GM21528 (cell line): ENCODE measurements around the gene ZSWIM8.
A peak's percentile ranks its signal among the peaks of the same experiment; 100 is the strongest.
"Not testable (repeated sequence)": the region's sequence is repeated elsewhere in the genome, so short reads cannot be mapped to it uniquely, and the experiment has no call there.

Experiments used
- ATAC-seq: cut with Tn5 transposase; IDR thresholded peaks from one replicate; pipeline ENCODE4 v1.9.1; 2021; ENCODE audit warnings: mild to moderate bottlenecking, moderate library complexity; ENCODE audit not compliant: unreplicated experiment, low FRiP score

The ZSWIM8 gene, protein sequence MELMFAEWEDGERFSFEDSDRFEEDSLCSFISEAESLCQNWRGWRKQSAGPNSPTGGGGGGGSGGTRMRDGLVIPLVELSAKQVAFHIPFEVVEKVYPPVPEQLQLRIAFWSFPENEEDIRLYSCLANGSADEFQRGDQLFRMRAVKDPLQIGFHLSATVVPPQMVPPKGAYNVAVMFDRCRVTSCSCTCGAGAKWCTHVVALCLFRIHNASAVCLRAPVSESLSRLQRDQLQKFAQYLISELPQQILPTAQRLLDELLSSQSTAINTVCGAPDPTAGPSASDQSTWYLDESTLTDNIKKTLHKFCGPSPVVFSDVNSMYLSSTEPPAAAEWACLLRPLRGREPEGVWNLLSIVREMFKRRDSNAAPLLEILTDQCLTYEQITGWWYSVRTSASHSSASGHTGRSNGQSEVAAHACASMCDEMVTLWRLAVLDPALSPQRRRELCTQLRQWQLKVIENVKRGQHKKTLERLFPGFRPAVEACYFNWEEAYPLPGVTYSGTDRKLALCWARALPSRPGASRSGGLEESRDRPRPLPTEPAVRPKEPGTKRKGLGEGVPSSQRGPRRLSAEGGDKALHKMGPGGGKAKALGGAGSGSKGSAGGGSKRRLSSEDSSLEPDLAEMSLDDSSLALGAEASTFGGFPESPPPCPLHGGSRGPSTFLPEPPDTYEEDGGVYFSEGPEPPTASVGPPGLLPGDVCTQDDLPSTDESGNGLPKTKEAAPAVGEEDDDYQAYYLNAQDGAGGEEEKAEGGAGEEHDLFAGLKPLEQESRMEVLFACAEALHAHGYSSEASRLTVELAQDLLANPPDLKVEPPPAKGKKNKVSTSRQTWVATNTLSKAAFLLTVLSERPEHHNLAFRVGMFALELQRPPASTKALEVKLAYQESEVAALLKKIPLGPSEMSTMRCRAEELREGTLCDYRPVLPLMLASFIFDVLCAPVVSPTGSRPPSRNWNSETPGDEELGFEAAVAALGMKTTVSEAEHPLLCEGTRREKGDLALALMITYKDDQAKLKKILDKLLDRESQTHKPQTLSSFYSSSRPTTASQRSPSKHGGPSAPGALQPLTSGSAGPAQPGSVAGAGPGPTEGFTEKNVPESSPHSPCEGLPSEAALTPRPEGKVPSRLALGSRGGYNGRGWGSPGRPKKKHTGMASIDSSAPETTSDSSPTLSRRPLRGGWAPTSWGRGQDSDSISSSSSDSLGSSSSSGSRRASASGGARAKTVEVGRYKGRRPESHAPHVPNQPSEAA (N-terminal part only)

DNA sequence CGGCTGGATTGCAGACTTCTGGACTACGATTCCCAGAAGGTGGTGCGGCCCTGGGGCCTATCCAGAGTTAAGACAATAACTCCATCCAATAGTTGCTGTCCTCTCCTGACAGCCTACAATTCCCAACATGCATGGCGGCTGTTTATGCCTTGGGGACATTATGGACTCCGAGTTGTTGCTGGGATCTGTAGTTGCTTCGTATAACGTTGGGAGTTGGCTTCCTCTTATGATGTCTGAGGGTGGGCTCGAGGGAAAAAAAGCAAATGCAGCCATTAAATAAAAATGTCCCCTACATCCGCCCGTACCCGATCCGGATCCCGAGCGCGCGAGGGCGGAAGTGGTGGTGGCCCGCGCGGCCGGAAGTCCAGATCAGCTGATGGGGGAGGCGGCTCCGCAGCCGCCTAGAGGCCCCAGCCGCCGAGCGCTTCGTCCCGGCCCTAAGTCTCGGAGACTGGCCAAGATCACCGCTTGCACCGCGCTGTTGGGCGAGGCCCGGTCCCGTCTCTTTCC lies at the start of gene ZSWIM8:
Gene ZSWIM8, plus strand, starts transcription at position 396 of the 510 bp plus-strand sequence. CDS start 273 bp downstream, outside the sequence.
- ATAC-seq, result peak; percentile 81

- ATAC-seq, result not testable (repeated sequence)
Measured at GRCh38 chr10:73740501-73741254, 44.7 kb upstream of the ZSWIM8 start.

- no peak for ATAC-seq
Measured at GRCh38 chr10:73742454-73742734, 43.0 kb upstream of the ZSWIM8 start.

- ATAC-seq, result no peak
Measured at GRCh38 chr10:73743327-73743904, 42.0 kb upstream of the ZSWIM8 start.

DNA sequence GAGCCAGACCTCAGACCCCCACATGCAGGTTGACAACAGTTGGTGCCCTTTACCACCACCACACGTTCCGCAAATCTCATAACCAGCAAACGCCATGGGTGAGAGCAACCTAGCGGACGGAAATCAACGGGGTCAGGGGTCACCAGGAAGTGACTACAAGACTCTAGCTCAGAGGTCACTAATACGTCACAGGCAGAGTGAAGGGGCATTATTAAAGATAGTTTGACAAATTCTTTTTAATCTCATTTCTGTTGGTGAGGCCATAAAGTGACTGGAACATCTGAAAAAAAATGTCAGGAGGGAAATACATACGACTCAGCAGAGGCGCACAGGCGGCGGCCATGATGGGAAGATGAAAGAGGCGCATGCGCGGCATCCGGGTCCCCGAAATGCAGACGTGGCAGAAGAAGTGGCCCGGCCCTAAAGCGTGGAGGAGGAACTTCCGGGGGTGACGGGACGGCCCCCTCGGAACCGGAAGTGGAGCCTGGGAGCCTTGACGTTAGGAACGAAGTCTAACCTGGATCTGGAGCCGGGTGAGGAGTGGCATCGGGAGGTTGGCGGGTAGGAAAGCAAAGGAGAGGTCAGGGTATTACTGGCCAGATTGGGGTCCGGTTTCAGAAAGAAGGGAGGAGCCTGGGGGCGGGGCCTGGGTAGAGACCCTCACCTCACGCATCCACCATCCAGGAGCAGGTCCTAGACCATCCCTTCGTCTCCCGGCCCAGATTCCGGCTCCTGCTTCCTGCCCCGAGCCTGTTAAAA lies 41.3 kb upstream of the ZSWIM8 start, which contains the start of gene SEC24C:
Gene SEC24C, plus strand, starts transcription at position 468 of the 759 bp plus-strand sequence. CDS start 2,461 bp downstream, outside the sequence.
- peak; percentile 88 for ATAC-seq

DNA sequence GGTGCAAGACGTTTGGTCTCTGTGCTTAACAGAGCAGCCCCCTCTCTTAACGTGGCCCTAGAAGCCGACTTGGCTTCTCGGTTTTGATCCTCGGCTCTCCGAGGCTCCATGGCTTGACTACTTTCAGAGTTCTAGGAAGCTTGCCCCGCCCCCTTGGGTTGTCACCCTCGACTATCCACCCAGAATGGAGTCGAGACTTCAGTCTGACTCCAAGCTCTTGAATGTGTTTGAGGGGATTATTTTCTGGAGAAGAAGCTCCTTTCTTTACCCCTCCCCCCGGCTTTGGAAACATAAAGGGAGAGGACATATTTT lies 40.8 kb upstream of the ZSWIM8 start:
- ATAC-seq, result peak; percentile 34

GRCh38 chr10:73746721-73747120 lies 38.7 kb upstream of the ZSWIM8 start:
- ATAC-seq, result no peak

- no peak for ATAC-seq
Measured at GRCh38 chr10:73750819-73751218, 34.6 kb upstream of the ZSWIM8 start.

GRCh38 chr10:73756183-73756582 lies 29.2 kb upstream of the ZSWIM8 start:
- no peak for ATAC-seq

DNA sequence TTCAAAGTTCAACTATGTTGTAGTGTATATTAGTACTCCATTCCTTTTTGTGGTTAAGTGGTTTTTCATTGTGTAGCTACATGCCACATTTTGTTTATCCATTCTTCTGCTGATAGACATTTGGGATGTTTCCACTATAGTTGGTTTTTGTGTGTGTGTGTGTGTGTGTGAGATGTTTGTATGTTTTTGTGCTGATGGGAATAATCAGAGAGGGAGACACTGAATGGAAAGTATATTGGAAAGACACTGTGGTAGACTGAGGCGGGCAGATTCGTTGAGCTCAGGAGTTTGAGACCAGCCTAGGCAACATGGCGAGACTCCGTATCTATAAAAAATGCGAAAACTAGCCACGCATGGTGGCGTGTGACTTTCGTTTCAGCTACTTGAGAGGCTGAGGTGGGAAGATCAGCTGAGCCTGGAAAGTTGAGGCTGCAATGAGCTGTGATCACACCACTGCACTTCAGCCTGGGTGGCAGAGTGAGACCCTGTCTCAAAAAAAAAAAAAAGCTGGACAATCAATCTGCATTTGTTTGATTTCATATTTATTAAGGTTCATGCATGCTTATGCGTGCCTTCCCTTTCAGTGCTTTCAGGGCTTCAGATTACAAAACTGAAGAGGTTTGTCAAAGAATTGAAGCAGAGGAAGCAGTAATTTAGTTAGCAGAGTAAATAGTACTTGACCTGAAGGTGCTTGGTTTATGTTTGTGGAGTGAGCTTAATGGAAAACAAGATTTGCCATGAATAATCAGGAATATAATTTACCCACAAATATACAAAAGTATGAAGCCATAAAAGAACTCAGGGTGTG lies 26.5 kb upstream of the ZSWIM8 start:
- ATAC-seq, result no peak

DNA sequence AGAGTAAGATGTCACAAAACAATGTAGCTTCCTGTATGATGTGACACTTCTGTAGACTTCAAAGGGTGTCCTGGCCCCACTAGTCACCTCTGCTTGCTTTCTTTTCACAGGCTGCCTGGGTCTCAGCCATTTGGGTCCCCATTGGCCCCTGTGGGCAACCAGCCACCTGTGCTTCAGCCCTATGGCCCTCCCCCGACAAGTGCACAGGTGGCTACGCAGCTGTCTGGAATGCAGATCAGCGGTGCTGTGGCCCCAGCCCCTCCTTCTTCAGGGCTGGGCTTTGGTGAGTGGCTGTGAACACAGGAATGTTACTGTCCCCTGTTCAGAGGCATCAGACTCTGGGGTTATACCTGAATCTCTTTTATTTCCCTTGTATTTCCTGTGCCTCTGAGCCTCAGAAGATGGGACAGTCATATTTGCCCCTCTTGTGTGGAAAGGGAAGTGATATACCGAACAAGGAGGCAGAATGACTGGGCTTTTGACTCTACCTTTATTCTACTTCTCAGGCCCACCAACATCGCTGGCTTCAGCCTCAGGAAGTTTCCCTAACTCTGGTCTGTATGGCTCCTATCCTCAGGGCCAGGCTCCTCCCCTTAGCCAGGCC lies 25.8 kb upstream of the ZSWIM8 start:
- ATAC-seq, result no peak

- no peak for ATAC-seq
Measured at GRCh38 chr10:73761781-73762180, 23.6 kb upstream of the ZSWIM8 start.

DNA sequence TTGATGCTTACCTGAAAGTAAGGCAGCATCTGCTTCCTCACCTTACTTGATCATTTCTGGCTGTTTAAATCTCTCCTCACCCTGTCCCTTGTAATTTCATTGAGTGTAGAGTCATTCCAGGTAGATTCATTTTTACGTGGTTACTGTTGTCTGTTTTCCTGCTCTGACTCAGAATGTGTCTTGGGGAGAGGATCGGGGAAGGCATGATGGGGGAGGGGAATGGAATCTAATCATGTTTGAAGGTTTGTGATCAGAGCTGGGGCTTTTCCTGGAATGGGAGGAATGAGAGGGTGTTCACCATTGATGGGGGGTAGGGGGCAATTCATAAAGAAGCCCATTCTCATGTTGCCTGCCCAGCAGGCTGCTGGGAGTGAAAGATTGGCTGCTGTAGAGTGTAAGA lies 22.5 kb upstream of the ZSWIM8 start:
- no peak for ATAC-seq

DNA sequence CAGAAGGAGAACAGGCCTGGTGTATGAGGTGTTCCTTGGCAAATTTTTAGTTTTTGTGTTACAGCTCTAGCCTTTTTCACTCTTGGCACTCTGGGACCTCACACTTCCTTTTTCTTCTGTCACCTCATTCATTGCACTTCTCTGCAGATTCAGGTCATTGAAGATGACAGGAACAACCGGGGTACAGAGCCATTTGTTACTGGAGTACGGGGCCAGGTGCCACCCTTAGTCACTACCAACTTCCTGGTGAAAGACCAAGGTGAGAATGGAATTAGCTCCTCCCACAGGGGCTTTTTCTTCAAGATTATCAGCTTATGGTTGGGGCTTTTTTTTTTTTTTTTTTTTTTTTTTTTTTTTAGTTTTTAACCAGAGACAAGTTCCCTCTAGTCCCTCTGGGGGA lies 22.1 kb upstream of the ZSWIM8 start:
- ATAC-seq, result no peak

DNA sequence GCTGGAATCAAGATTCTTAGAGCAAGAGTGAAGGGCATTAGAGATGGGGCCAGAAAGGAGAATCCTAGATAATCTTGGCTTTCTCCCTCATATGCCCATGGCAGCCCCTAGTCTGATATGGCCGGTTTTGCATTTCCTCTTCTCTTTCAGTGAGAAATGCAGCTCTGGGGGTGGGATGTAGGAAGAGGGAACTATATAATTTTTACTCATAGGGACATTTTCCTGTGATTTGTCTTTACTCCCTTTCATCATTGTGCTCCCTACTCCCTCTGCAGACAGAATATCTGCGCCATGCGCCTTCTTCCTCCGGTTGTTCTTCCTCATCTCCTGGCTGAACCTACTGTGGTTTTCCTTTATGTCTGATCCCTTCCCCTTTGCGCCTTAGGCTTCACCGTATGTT lies 20.3 kb upstream of the ZSWIM8 start:
- ATAC-seq, result no peak

GRCh38 chr10:73768881-73769280 lies 16.5 kb upstream of the ZSWIM8 start:
- no peak for ATAC-seq

GRCh38 chr10:73769396-73769795 lies 16.0 kb upstream of the ZSWIM8 start:
- no peak for ATAC-seq
